Testis (tissue), 3 donors: ENCODE results near the gene RBM11. TPM values are rescaled to one million over a fixed set of nuclear protein-coding genes. Genes with fewer than 3 reads are reported as not detected.

Source experiments
- DNase-seq: peaks from one replicate; pipeline ENCODE4 v3.0.0-alpha.2; 2019
- H3K27ac ChIP-seq, 2 donors: fragments of 200-600 bp; sonication (generic); one replicate each; pipeline ENCODE4 v1.5.1; 2019
- H3K27me3 ChIP-seq: fragments of 200-600 bp; sonication (generic); one replicate; pipeline ENCODE4 v1.5.1; 2019
- H3K36me3 ChIP-seq: fragments of 200-600 bp; sonication (generic); one replicate; pipeline ENCODE4 v1.5.1; 2017; ENCODE audit warnings: low read depth; ENCODE audit errors: missing control alignments
- H3K4me1 ChIP-seq: fragments of 200-600 bp; sonication (generic); one replicate; pipeline ENCODE4 v1.5.1; 2019
- H3K4me3 ChIP-seq, 2 donors: fragments of 200-600 bp; sonication (generic); one replicate each; pipeline ENCODE4 v1.5.1; 2017 to 2019
- H3K9me3 ChIP-seq: fragments of 200-600 bp; sonication (generic); one replicate; pipeline ENCODE4 v1.5.1; 2017
- CTCF ChIP-seq, 3 experiments: fragments of 450-650 bp in 2 of 3; fragments of 200-600 bp in 1 of 3; sonication (generic) in 1 of 3; IDR thresholded peaks; one replicate each; pipeline ENCODE4 v1.5.1; 2016 to 2019; ENCODE audit warnings: antibody characterized with exemption in 3 of 3, mild to moderate bottlenecking in 2 of 3, moderate library complexity in 1 of 3
- POLR2A ChIP-seq: fragments of 450-650 bp; IDR thresholded peaks from one replicate; pipeline ENCODE4 v1.6.1; 2017; ENCODE audit warnings: antibody characterized with exemption, mild to moderate bottlenecking, moderate library complexity
- WGBS, 2 donors: methylation state at CpG; one replicate each; pipeline ENCODE4 v1.1.5; 2018; 5-methylcytosine and 5-hydroxymethylcytosine counted together
- intact Hi-C: fragments of 100-400 bp; cut with DNase I; formaldehyde crosslinking; loops from one replicate; pipeline ENCODE4 v1.15.1; 2023; ENCODE audit warnings: low total_unique reads
- polyA plus RNA-seq: library from polyadenylated mRNA; stranded (reverse); fragments of 350-450 nt; fragmentation: Illumina TruSeq; extraction: RNeasy Lipid Tissue Mini Kit (QIAGEN cat#74804); gene quantifications from one replicate; pipeline ENCODE4 v1.2.3, GENCODE V29; 2014; ENCODE audit warnings: low read depth, low replicate concordance; ENCODE audit not compliant: insufficient read depth
- total RNA-seq, 2 donors: library from RNA; depleted of rRNA; stranded (reverse); fragments of >200 nt; gene quantifications; one replicate each; pipeline ENCODE4 v1.2.3, GENCODE V29; 2016

RBM11 gene
- total and polyA plus RNA-seq, 3 donors from 2014 or later, result 5.1 to 10.2 (median 5.3) TPM

- TF ChIP-seq POLR2A, result no peak
- TF ChIP-seq CTCF (IDR thresholded peaks at IDR 0.05), result no peak
Measured at GRCh38 chr21:14241297-14241696, 25.3 kb downstream of the RBM11 start.

GRCh38 chr21:14243461-14243860, 27.5 kb downstream of the RBM11 start:
- Histone ChIP-seq H3K4me1 (no peaks in the 10 kb centered on the region), H3K36me3 (no peaks in the 10 kb centered on the region), H3K4me3 (no peak overlapping the region), H3K9me3 (no peaks in the 10 kb centered on the region), H3K27me3 (no peaks in the 10 kb centered on the region), H3K27ac (no peak overlapping the region)
- no peak for TF ChIP-seq CTCF (IDR thresholded peaks at IDR 0.05)
- TF ChIP-seq POLR2A, result no peak
- WGBS, 2 donors, result 5 to 32% methylated on average over 1 of the region's 1 CpG
- no peak for DNase-seq
- intact Hi-C loops, result no loop called here

More at GRCh38 chr21:14241297-14241696, 25.3 kb downstream of the RBM11 start:
- Histone ChIP-seq H3K27me3 (no peaks in the 10 kb centered on the region), H3K27ac (no peak overlapping the region), H3K4me3 (no peak overlapping the region), H3K4me1 (no peaks in the 10 kb centered on the region), H3K36me3 (no peaks in the 10 kb centered on the region), H3K9me3 (no peaks in the 10 kb centered on the region)
- no peak for DNase-seq
- intact Hi-C loops, result no loop called here
- 45 to 59% methylated on average over 2 of the region's 2 CpGs for WGBS, 2 donors

- WGBS, 2 donors, result 44 to 48% methylated on average over 2 of the region's 2 CpGs
- H3K27me3 ChIP-seq, result no peaks in the 10 kb centered on the region
- intact Hi-C loops, result no loop called here
- H3K27ac ChIP-seq, result no peak overlapping the region
- no peak for DNase-seq
- no peaks in the 10 kb centered on the region for H3K4me1 ChIP-seq
- H3K4me3 ChIP-seq, result no peak overlapping the region
- TF ChIP-seq CTCF (IDR thresholded peaks at IDR 0.05) (no peak), POLR2A (no peak)
- no peaks in the 10 kb centered on the region for H3K36me3 ChIP-seq
- no peaks in the 10 kb centered on the region for H3K9me3 ChIP-seq
Measured at GRCh38 chr21:14243874-14244273, 27.9 kb downstream of the RBM11 start.

GRCh38 chr21:14244911-14245310, 29.0 kb downstream of the RBM11 start:
- Histone ChIP-seq H3K4me3 (no peak overlapping the region), H3K36me3 (no peaks in the 10 kb centered on the region), H3K27ac (no peak overlapping the region), H3K9me3 (no peaks in the 10 kb centered on the region), H3K27me3 (no peaks in the 10 kb centered on the region), H3K4me1 (no peaks in the 10 kb centered on the region)
- TF ChIP-seq POLR2A (no peak), CTCF (IDR thresholded peaks at IDR 0.05) (no peak)
- intact Hi-C loops, result no loop called here
- DNase-seq, result no peak

GRCh38 chr21:14245711-14246110, 29.8 kb downstream of the RBM11 start:
- Histone ChIP-seq H3K27me3 (no peaks in the 10 kb centered on the region), H3K4me1 (no peaks in the 10 kb centered on the region), H3K9me3 (no peaks in the 10 kb centered on the region), H3K4me3 (no peak overlapping the region), H3K36me3 (no peaks in the 10 kb centered on the region), H3K27ac (no peak overlapping the region)
- no peak for TF ChIP-seq CTCF (IDR thresholded peaks at IDR 0.05)
- no peak for TF ChIP-seq POLR2A
- intact Hi-C loops, result no loop called here
- DNase-seq, result no peak
